GM23248 (cell line): Measurements from ENCODE around the gene MPST.

ENCODE experiments used
- EZH2 ChIP-seq: fragments of 200-600 bp; sonication (generic); IDR thresholded peaks from 2 replicates; pipeline ENCODE4 v1.6.1; 2018; ENCODE audit warnings: antibody characterized with exemption, mild to moderate bottlenecking; ENCODE audit not compliant: insufficient read depth, poor library complexity, severe bottlenecking
- EZH2phosphoT487 ChIP-seq: fragments of 200-600 bp; sonication (generic); IDR thresholded peaks from 2 replicates; pipeline ENCODE4 v1.6.1; 2018; ENCODE audit warnings: antibody characterized with exemption, moderate library complexity, mild to moderate bottlenecking, low read depth; ENCODE audit not compliant: insufficient read depth

DNA sequence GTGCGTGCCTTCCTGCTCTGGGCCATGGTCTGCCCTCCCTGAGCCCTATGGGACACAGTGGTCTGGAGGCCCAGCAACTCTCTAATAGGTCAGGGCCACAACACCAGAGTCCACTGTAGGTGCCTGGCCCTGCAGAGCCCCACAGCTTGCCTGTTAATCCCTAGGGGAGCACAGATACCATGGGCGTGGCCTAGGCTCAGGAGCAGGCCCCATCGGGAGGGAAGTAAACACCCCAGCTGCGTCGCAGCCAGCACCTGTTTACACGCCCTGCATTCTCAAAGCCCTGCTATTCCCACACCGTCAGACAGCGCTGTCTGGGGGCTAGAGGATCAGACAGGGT, 34.5 kb downstream of the MPST start:
- TF ChIP-seq EZH2 (no peak), EZH2phosphoT487 (no peak)
